A673 (cell line): ENCODE data around the gene RPP25L. TPM values are rescaled to one million over a fixed set of nuclear protein-coding genes. Genes with fewer than 3 reads are reported as not detected.

ENCODE experiments used
- BruUV-seq: library from RNA; stranded (reverse); fragments of 400-500 nt; replicated peaks from 2 replicates; lab custom pipeline; 2021; lab: Mats Ljungman, UMichigan
- CTCF ChIA-PET: fragments of 300-600 bp; sonication (Branson Sonifier 250); formaldehyde crosslinking; loops from one replicate; lab custom pipeline; 2022; ENCODE audit warnings: antibody characterized with exemption; lab: Charles Lee
- POLR2A ChIA-PET: fragments of 300-600 bp; sonication (Branson Sonifier 250); formaldehyde crosslinking; loops from one replicate; lab custom pipeline; 2022; ENCODE audit warnings: antibody characterized with exemption; ENCODE audit not compliant: low non-redundant PET; lab: Charles Lee
- DNase-seq: peaks from one replicate; pipeline ENCODE4 v3.0.0-alpha.2; 2015; ENCODE audit warnings: low spot score
- H3K27ac ChIP-seq: fragments of 200-600 bp; sonication (generic); 2 replicates; pipeline ENCODE4 v1.5.1; 2016; ENCODE audit warnings: mixed run types, low read depth, mild to moderate bottlenecking, mixed read lengths, antibody characterized with exemption, low read length; ENCODE audit not compliant: poor library complexity, severe bottlenecking
- H3K27me3 ChIP-seq: fragments of 200-600 bp; sonication (generic); replicated peaks from 2 replicates; pipeline ENCODE4 v1.6.1; 2017; ENCODE audit warnings: mixed run types, low read depth, mild to moderate bottlenecking, mixed read lengths, antibody characterized with exemption, low read length; ENCODE audit not compliant: insufficient read depth, poor library complexity
- H3K36me3 ChIP-seq: fragments of 200-600 bp; sonication (generic); 2 replicates; pipeline ENCODE4 v1.6.1; 2016; ENCODE audit warnings: mixed run types, mild to moderate bottlenecking, mixed read lengths, antibody characterized with exemption, low read length; ENCODE audit not compliant: insufficient read depth, poor library complexity, severe bottlenecking
- H3K4me1 ChIP-seq: fragments of 200-600 bp; sonication (generic); 2 replicates; pipeline ENCODE4 v1.6.1; 2017; ENCODE audit warnings: mixed run types, mild to moderate bottlenecking, mixed read lengths, antibody characterized with exemption, low read length; ENCODE audit not compliant: insufficient read depth, poor library complexity, severe bottlenecking
- H3K4me3 ChIP-seq: fragments of 200-600 bp; sonication (generic); 2 replicates; pipeline ENCODE4 v1.5.1; 2016; ENCODE audit warnings: low read depth, mixed run types, mild to moderate bottlenecking, mixed read lengths, low read length; ENCODE audit not compliant: poor library complexity, severe bottlenecking
- H3K9me3 ChIP-seq: fragments of 200-600 bp; sonication (generic); 2 replicates; pipeline ENCODE4 v1.6.1; 2016; ENCODE audit warnings: mixed run types, low read depth, mild to moderate bottlenecking, mixed read lengths, antibody characterized with exemption, low read length; ENCODE audit not compliant: poor library complexity, severe bottlenecking
- EZH2 ChIP-seq: fragments of 200-600 bp; sonication (generic); IDR thresholded peaks from 2 replicates; pipeline ENCODE4 v1.6.1; 2017; ENCODE audit warnings: borderline replicate concordance, low read depth, mild to moderate bottlenecking, mixed read lengths, antibody characterized with exemption, low read length; ENCODE audit not compliant: poor library complexity, severe bottlenecking
- intact Hi-C: fragments of 100-400 bp; cut with micrococcal nuclease; formaldehyde crosslinking; loops from one replicate; pipeline ENCODE4 v1.10.0; 2022; ENCODE audit not compliant: unreplicated experiment
- total RNA-seq: library from RNA; stranded (reverse); gene quantifications from 2 replicates; pipeline ENCODE4 v1.2.3, GENCODE V29; 2021
- TF ChIP-seq, protein P1 (sequence below): fragments of 300-800, 200-600 bp; sonication (generic); conservative IDR thresholded peaks from 2 replicates; pipeline ENCODE4 v1.5.1; 2017; ENCODE audit warnings: low read depth, mild to moderate bottlenecking, antibody characterized with exemption, low read length, moderate library complexity, mixed read lengths

The RPP25L gene
- total RNA-seq, 1 experiment from 2014 or later: 19.7 TPM

DNA sequence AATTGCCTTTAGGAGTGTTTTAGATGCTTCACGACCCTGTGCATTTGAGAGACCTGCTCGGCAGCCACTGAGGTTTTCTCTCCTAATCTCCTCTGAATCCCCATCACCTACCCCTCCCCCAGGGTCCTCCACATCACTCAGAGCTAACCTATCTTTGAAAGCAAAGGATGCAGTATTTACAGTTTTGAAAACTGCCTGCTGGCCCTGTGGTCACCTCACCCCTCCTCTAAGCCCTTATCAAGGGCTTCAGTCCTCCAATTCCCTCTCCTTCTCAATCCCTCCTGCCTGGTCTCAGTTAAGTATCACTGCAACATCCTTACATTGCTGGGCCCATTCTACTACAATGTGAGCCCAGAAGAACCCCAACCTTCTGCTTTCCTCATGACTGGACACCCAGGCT lies 4.6 kb downstream of the RPP25L start:
- intact Hi-C loops: no loop called here
- POLR2A ChIA-PET: interaction anchor here (0.6 kb wide), 1 partner anchor 479 kb away, joined by 4 read pairs; no protein-coding TSS in a partner anchor
- CTCF ChIA-PET: interaction anchor here (1.3 kb wide), 1 partner anchor 16 kb away, joined by 4 read pairs; no protein-coding TSS in a partner anchor
- Histone ChIP-seq H3K27ac (no peak overlapping the region), H3K36me3 (peaks cover 3% of the 10 kb centered on the region), H3K27me3 (no peaks in the 10 kb centered on the region), H3K4me3 (no peak overlapping the region), H3K9me3 (no peaks in the 10 kb centered on the region), H3K4me1 (no peaks in the 10 kb centered on the region)
- no TSS peak for BruUV-seq
- TF ChIP-seq, protein P1, sequence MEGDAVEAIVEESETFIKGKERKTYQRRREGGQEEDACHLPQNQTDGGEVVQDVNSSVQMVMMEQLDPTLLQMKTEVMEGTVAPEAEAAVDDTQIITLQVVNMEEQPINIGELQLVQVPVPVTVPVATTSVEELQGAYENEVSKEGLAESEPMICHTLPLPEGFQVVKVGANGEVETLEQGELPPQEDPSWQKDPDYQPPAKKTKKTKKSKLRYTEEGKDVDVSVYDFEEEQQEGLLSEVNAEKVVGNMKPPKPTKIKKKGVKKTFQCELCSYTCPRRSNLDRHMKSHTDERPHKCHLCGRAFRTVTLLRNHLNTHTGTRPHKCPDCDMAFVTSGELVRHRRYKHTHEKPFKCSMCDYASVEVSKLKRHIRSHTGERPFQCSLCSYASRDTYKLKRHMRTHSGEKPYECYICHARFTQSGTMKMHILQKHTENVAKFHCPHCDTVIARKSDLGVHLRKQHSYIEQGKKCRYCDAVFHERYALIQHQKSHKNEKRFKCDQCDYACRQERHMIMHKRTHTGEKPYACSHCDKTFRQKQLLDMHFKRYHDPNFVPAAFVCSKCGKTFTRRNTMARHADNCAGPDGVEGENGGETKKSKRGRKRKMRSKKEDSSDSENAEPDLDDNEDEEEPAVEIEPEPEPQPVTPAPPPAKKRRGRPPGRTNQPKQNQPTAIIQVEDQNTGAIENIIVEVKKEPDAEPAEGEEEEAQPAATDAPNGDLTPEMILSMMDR: no peak
- no peak for TF ChIP-seq EZH2
- no peak for DNase-seq

DNA sequence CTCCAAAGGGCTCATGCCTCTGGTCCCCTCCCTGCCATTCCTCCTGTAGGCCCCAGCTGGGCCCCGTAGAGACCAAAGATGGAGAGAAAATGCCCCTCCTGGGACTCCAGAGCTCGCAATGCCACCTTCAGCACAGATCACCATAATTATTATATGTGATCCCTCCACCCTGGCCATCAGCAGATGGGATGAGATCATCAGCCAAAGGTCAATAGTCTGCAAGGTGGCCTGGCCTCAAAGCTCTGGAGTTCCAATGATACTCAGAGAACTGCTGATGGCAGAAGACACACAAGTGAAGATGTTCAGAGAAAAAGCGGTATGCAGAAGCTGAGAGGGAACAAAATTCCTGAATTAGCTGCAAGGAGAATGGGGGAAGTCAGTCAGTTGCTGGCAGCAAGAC lies 5.0 kb downstream of the RPP25L start:
- intact Hi-C loops: no loop called here
- BruUV-seq: no TSS peak

DNA sequence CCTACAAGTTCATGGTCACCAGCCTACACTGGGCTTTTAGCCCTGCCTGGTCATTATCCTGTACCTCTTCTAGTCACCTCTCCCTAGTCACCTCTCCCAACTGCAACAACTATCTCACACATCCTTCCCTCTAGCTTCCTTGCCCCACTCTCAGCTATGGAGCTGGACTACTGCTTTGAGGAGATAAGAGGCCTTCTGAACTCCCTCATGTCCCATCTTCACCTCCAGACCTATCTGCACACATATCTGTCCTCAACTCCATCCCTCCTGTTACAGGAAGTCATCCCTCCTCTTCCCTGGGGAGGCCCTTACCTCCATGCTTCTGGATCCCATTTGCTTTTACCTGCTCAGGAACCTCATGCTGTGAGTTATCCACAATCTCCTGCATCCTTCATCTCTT lies 5.7 kb downstream of the RPP25L start:
- POLR2A ChIA-PET: no interaction called here
- intact Hi-C loops: no loop called here
- Histone ChIP-seq H3K4me1 (no peaks in the 10 kb centered on the region), H3K9me3 (no peaks in the 10 kb centered on the region), H3K36me3 (peaks cover 3% of the 10 kb centered on the region), H3K4me3 (no peak overlapping the region), H3K27me3 (no peaks in the 10 kb centered on the region), H3K27ac (no peak overlapping the region)
- DNase-seq: no peak
- CTCF ChIA-PET: no interaction called here
- BruUV-seq: no TSS peak
- TF ChIP-seq, protein P1: no peak

More for the DNA sequence above, 5.0 kb downstream of the RPP25L start:
- H3K4me1 ChIP-seq: no peaks in the 10 kb centered on the region
- peaks cover 3% of the 10 kb centered on the region for H3K36me3 ChIP-seq
- POLR2A ChIA-PET: no interaction called here
- no peaks in the 10 kb centered on the region for H3K9me3 ChIP-seq
- CTCF ChIA-PET: interaction anchor here (1.3 kb wide), 1 partner anchor 15 kb away, joined by 4 read pairs; no protein-coding TSS in a partner anchor
- H3K27me3 ChIP-seq: no peaks in the 10 kb centered on the region
- no peak for DNase-seq
- no peak overlapping the region for H3K27ac ChIP-seq
- no peak for TF ChIP-seq EZH2
- TF ChIP-seq, protein P1: no peak
- no peak overlapping the region for H3K4me3 ChIP-seq
